ENCODE measurements around the gene NDUFAF3. TPM values are rescaled to one million over a fixed set of nuclear protein-coding genes. Genes with fewer than 3 reads are reported as not detected.
A peak's percentile ranks its signal among the peaks of the same experiment; 100 is the strongest.

NDUFAF3 gene
- total RNA-seq, 1 experiment from 2014 or later: 36.8 TPM

- TF ChIP-seq CTCF (IDR thresholded peaks at IDR 0.05): no peak
- no peak for TF ChIP-seq GABPB1 (CRISPR knock-in tag; IDR thresholded peaks at IDR 0.05)
- TF ChIP-seq FOXJ3 (CRISPR knock-in tag; IDR thresholded peaks at IDR 0.05; ENCODE audit: borderline replicate concordance): no peak
- TF ChIP-seq IRF2 (CRISPR knock-in tag; IDR thresholded peaks at IDR 0.05; ENCODE audit: borderline replicate concordance, low read depth): no peak
- no peak for TF ChIP-seq PREB (CRISPR knock-in tag; IDR thresholded peaks at IDR 0.05; ENCODE audit: borderline replicate concordance)
- no peak for TF ChIP-seq TEAD4 (CRISPR knock-in tag; IDR thresholded peaks at IDR 0.05)
- TF ChIP-seq STAT6 (CRISPR knock-in tag; conservative IDR thresholded peaks at IDR 0.05; ENCODE audit: low read depth): no peak
- TF ChIP-seq ZNF263 (CRISPR knock-in tag; IDR thresholded peaks at IDR 0.05; ENCODE audit: low read depth): no peak
Observed at GRCh38 chr3:49058011-49058410, 36.1 kb downstream of the NDUFAF3 start (continued).

Small RNA genes lying within 50 kb of the gene (microRNA-seq; reads per million reads assigned to microRNA genes)
- 3,955 reads per million, percentile 96 among the genes with 10 or more reads in this experiment for gene MIR191 (ENCODE audit: borderline number of aligned reads)
- 1,338 reads per million, percentile 92 among the genes with 10 or more reads in this experiment for gene MIR425 (ENCODE audit: borderline number of aligned reads)

Other genes starting within 250 kb of the NDUFAF3 start
- 45.1 to 57.2 TPM (median 47.2 TPM) in 3 replicates for gene PRKAR2A, start 174.2 kb upstream of the NDUFAF3 start, total RNA-seq (2021)
- gene SLC25A20, start 123.2 kb upstream of the NDUFAF3 start, total RNA-seq (2021): 3.9 to 6.3 TPM (median 4.9 TPM) in 3 replicates
- 86.2 to 134 TPM (median 95.1 TPM) in 3 replicates for gene ARIH2, start 103.3 kb upstream of the NDUFAF3 start, total RNA-seq (2021)
- gene P4HTM, start 31.9 kb upstream of the NDUFAF3 start, total RNA-seq (2021): 21.9 to 28.8 TPM (median 28.2 TPM) in 3 replicates
- gene WDR6, start 14.7 kb upstream of the NDUFAF3 start, total RNA-seq (2021): 204 to 213 TPM (median 209 TPM) in 3 replicates
- gene DALRD3, start 3.5 kb upstream of the NDUFAF3 start, total RNA-seq (2021): 38.8 to 41.4 TPM (median 39.6 TPM) in 3 replicates
- 449 to 472 TPM (median 452 TPM) in 3 replicates for gene IMPDH2, start 7.3 kb downstream of the NDUFAF3 start, total RNA-seq (2021)
- 110 to 123 TPM (median 120 TPM) in 3 replicates for gene QRICH1, start 72.0 kb downstream of the NDUFAF3 start, total RNA-seq (2021)
- gene QARS1, start 82.6 kb downstream of the NDUFAF3 start, total RNA-seq (2021): 405 to 471 TPM (median 433 TPM) in 3 replicates
- gene USP19, start 98.7 kb downstream of the NDUFAF3 start, total RNA-seq (2021): 72.4 to 75.8 TPM (median 73.3 TPM) in 3 replicates
- 118 to 134 TPM (median 130 TPM) in 3 replicates for gene LAMB2, start 110.9 kb downstream of the NDUFAF3 start, total RNA-seq (2021)
- 29.8 to 32.0 TPM (median 29.8 TPM) in 3 replicates for gene CCDC71, start 144.2 kb downstream of the NDUFAF3 start, total RNA-seq (2021)
- 13.5 to 21.5 TPM (median 16.1 TPM) in 3 replicates for gene KLHDC8B, start 149.5 kb downstream of the NDUFAF3 start, total RNA-seq (2021)